ENCODE data around the gene ARID1B.

The ARID1B gene

GRCh38 chr6:157226761-157227160 lies 449.6 kb downstream of the ARID1B start:
- no peak for DNase-seq (ENCODE audit: low spot score)

- peak; percentile 8 for DNase-seq (ENCODE audit: low spot score)
These were observed 450.3 kb downstream of the ARID1B start for GRCh38 chr6:157227202-157228166.

DNA sequence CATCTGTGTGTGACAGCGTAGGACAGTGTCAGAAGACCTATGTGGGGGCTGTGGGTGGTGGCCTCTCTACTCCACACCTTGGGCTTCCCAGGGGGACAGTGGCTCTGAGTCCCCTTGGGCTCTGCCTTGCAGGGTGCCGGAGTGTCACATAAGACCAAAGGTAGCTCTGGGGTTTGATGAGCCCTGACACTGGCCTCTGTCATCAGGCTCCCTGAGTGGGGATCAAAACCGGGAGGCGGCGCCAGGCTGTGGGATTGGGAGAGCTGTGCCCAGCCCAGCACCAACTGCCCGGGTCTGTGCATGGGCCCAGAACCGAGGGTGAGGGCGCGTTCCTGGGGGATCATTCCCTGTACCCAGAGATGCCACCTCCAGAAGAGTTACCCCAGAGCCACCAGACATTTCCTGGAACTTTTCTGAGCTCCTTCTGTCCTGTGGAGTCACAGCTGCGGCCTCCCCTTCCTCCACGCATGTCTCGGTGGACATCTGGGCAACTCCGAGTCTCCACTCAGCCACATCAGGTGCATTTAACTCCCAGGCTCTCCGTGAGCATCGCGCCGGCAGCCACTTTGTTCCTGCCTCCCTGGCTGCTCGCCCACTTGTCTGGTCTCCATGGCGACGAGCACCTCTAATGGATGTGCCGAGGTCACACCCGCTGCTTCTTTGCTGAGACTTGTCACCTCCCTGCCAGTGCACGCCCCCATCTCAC lies 451.4 kb downstream of the ARID1B start:
- no peak for DNase-seq (ENCODE audit: low spot score)

- no peak for DNase-seq (ENCODE audit: low spot score)
These were observed 452.0 kb downstream of the ARID1B start for GRCh38 chr6:157229132-157229618.

DNA sequence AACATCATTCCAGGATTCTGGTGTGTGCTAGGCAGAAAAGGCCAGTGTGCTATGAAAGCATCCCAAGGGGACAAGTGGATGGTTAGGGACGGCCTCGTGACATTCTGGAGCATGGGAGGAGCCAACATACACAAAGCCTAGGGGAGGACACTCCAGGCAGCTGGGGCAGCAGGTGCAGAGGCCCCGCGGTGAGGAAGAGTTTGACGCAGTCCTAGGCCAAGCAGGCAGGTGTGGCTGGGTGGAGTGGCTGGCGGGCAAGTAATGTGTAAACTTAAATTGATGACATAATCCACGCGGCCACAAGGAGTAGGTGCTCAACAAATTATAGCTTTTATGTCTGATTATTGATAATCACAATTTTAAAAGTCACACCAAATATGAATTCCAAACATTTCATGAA lies 452.5 kb downstream of the ARID1B start:
- DNase-seq (ENCODE audit: low spot score) = no peak

DNA sequence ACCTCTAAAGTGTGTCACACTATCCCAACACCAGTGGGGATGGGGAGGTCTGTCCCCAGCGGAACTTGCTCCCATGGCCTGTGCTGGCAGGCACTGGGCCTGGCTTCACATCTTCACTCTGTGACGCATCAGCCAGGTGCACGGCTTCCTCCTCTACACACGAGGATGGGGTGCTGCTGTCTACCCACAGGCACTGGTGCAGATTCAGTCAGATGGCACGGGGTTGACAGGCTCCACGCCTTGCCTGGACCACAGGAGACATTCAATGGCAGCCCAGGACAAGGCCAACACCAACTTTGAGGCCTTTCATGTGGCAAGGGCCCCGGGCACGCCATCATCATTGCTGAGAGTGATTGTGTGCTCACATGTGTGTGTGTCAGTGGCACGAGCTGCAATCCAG lies 453.7 kb downstream of the ARID1B start:
- DNase-seq (ENCODE audit: low spot score) = no peak

DNA sequence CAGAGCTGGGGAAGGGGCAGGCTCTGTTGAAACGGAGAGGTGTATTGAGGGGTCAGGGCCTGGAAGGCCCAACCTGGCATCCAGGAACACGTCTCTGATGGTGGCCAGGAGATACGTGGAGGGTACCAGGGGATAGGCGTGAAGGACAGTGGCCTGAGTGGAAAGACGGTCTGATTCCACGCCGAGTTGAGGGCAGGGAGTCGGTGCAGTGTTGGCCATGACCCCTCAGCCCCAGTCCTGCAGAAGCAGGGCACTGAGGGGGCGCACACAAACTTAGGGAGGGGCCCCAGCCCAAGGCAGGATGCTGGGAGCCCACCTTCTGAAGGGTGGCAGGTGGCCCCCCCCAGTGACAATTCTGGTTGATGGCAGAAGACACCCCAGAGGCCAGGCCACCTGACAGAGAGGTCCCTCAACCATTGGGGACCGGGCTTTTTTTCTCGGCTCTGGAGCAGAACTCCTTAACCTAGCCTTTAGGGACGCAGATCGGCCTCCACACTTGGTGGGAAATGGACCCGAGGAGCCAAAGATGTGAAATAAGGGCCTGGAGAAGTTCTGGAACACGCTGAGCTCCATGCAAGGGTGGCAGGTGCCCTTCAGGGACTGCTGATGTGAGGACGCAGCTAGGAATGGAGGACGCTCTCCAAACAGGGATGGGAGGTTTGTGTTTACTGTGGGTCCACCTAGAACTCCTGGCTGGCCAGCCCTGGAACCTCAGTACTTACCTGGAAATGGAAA lies 455.1 kb downstream of the ARID1B start:
- no peak for DNase-seq (ENCODE audit: low spot score)

DNA sequence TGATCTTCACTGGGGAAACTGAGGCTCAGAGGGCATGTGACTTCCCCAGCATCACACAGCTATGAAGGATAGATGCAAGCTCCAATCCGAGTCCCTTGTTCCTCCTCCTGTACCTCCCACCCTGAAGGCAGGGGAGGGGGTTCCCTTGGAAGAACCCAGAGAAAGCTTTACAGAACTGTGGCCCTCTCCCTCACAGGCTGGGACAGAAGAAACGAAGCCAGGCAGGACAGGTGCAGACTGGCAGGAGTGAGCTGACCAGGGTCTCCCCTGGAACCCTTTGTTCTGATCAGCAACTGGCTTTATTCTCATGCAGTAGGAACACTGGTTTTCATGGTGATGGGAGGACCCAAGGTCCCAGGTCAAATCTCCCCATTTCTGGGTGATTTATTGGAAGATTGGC lies 456.0 kb downstream of the ARID1B start:
- DNase-seq (ENCODE audit: low spot score) = no peak

DNA sequence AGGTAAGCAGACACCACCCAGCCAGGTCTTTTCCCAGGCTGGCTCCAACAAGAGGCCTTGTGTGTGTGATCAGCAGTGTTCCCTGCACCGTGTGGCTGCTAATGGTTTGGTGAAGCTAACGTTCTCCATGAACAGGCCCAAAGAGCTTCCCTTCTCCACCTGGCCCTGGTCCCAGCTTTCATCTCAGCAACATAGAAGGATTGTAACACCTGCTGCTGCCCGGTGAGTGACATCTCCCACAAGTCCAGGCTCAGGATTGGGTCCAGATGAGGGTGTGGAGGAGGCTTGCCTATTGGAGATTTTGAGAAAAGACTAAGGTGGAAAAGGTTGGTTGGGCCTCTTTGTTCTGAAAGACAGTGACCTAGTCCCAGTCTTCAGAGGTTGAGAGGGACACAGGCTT lies 456.5 kb downstream of the ARID1B start:
- no peak for DNase-seq (ENCODE audit: low spot score)

GRCh38 chr6:157235600-157236039 lies 458.4 kb downstream of the ARID1B start:
- DNase-seq (ENCODE audit: low spot score) = no peak

DNA sequence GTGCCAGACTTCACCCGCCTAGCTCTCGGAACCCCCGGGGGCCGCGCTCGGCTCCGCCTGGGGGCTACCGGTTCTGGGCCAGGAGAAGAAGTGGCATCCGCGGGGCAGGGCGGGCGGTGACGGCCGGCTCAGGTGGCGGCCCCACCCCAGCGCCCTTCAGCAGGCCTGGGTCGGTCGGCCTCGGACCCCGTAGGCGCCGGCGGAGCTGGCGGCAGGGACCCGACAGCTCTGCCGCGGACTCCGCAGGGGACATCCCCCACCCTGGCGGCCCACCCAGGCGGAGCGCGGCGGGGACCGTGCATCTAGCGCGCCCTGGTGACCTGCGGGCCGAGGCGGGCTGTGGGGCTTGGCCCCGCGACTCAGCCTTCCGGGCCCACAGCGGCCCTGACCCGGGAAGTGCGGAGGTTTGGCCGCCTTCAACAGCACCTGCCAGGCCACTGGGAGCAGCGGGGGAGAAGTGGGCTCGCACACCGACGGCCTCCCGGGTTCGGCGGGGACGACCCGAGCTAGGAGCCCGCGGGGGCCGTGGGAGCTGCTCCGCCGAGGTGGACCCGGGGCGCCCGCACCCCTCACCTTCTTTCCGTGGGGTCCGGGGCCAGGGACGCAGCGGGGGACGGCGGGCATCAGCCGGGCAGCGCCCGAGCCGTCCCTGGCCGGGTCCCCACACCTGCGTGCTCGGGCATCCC lies 459.0 kb downstream of the ARID1B start:
- DNase-seq (ENCODE audit: low spot score) = no peak

GRCh38 chr6:157238346-157238745 lies 461.2 kb downstream of the ARID1B start:
- no peak for DNase-seq (ENCODE audit: low spot score)

GRCh38 chr6:157239148-157239547 lies 462.0 kb downstream of the ARID1B start:
- no peak for DNase-seq (ENCODE audit: low spot score)

GRCh38 chr6:157239671-157240058 lies 462.5 kb downstream of the ARID1B start:
- no peak for DNase-seq (ENCODE audit: low spot score)

GRCh38 chr6:157240059-157240959 lies 463.1 kb downstream of the ARID1B start:
- no peak for DNase-seq (ENCODE audit: low spot score)

GRCh38 chr6:157240960-157241311 lies 463.8 kb downstream of the ARID1B start:
- no peak for DNase-seq (ENCODE audit: low spot score)

GRCh38 chr6:157242791-157243190 lies 465.6 kb downstream of the ARID1B start:
- no peak for DNase-seq (ENCODE audit: low spot score)

GRCh38 chr6:157244175-157244574 lies 467.0 kb downstream of the ARID1B start:
- no peak for DNase-seq (ENCODE audit: low spot score)

- DNase-seq (ENCODE audit: low spot score) = no peak
These were observed 467.6 kb downstream of the ARID1B start for GRCh38 chr6:157244780-157245179.

DNA sequence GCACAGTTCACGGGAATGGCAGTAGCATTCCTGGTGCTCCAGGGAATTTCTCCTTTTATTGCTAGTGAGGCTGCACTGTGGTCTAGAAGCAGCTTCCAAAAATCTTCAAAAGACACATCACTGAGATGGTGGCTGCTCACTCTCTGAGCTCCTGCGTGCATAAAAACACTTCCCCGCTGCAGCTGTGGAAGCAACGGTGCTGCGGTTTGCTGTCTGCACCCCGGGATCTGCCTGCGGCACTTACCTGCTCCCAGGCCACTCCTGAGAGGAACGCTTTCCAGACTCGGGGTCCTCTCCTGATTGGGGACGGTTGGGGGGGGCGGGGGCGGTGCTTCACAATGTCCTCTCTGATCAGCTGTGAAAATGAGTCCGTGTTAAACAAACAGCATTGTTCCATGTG lies 468.3 kb downstream of the ARID1B start:
- DNase-seq (ENCODE audit: low spot score) = no peak

All from COLO829 (cell line).